Non-pigmented ciliary epithelial cell (primary cell): ENCODE measurements around the gene MAST4.
A peak's percentile ranks its signal among the peaks of the same experiment; 100 is the strongest.

Experiments
- DNase-seq: peaks from one replicate; pipeline ENCODE4 v3.0.0-alpha.2; 2010; ENCODE audit warnings: low read depth

The MAST4 gene

GRCh38 chr5:66909364-66909763 lies 313.2 kb downstream of the MAST4 start:
- DNase-seq: no peak

- no peak for DNase-seq
Observed at GRCh38 chr5:66912787-66913186, 316.6 kb downstream of the MAST4 start.

- no peak for DNase-seq
Observed at GRCh38 chr5:66915531-66915930, 319.3 kb downstream of the MAST4 start.

- DNase-seq: no peak
Observed at GRCh38 chr5:66922881-66923280, 326.7 kb downstream of the MAST4 start.

GRCh38 chr5:66923457-66923856 lies 327.3 kb downstream of the MAST4 start:
- DNase-seq: no peak

GRCh38 chr5:66923922-66924321 lies 327.7 kb downstream of the MAST4 start:
- no peak for DNase-seq

- no peak for DNase-seq
Observed at GRCh38 chr5:66927140-66927539, 330.9 kb downstream of the MAST4 start.

- no peak for DNase-seq
Observed at GRCh38 chr5:66929281-66929680, 333.1 kb downstream of the MAST4 start.

- no peak for DNase-seq
Observed at GRCh38 chr5:66929995-66930394, 333.8 kb downstream of the MAST4 start.

- DNase-seq: no peak
Observed at GRCh38 chr5:66931651-66932050, 335.5 kb downstream of the MAST4 start.

- DNase-seq: no peak
Observed at GRCh38 chr5:66932457-66932856, 336.3 kb downstream of the MAST4 start.

GRCh38 chr5:66933066-66933465 lies 336.9 kb downstream of the MAST4 start:
- DNase-seq: peak; percentile 47

- DNase-seq: no peak
Observed at GRCh38 chr5:66939094-66939493, 342.9 kb downstream of the MAST4 start.

- DNase-seq: no peak
Observed at GRCh38 chr5:66945389-66946349, 349.5 kb downstream of the MAST4 start.

GRCh38 chr5:66947458-66947857 lies 351.3 kb downstream of the MAST4 start:
- no peak for DNase-seq

- DNase-seq: no peak
Observed at GRCh38 chr5:66949066-66949465, 352.9 kb downstream of the MAST4 start.

- no peak for DNase-seq
Observed at GRCh38 chr5:66952153-66952552, 356.0 kb downstream of the MAST4 start.

GRCh38 chr5:66956439-66956838 lies 360.2 kb downstream of the MAST4 start:
- no peak for DNase-seq

- DNase-seq: no peak
Observed at GRCh38 chr5:66958201-66958979, 362.2 kb downstream of the MAST4 start.

- DNase-seq: peak; percentile 60
Observed at GRCh38 chr5:66958980-66959641, 362.9 kb downstream of the MAST4 start.

GRCh38 chr5:66959653-66960052 lies 363.5 kb downstream of the MAST4 start:
- no peak for DNase-seq

- DNase-seq: no peak
Observed at GRCh38 chr5:66960369-66961137, 364.4 kb downstream of the MAST4 start.
